Tibial nerve (tissue), 4 donors: Measurements from ENCODE around the gene TBL1XR1. TPM values are rescaled to one million over a fixed set of nuclear protein-coding genes. Genes with fewer than 3 reads are reported as not detected.
A peak's percentile ranks its signal among the peaks of the same experiment; 100 is the strongest.

Source experiments
- DNase-seq, 2 donors: peaks; one replicate each; pipeline ENCODE4 v3.0.0-alpha.2; 2019; ENCODE audit warnings: low spot score in 2 of 2
- H3K27ac ChIP-seq, 4 donors: fragments of 200-600 bp; sonication (generic) in 3 of 4; one replicate each; pipeline ENCODE4 v1.5.1; 2017 to 2019; ENCODE audit warnings: mild to moderate bottlenecking in 1 of 4
- H3K27me3 ChIP-seq, 2 donors: fragments of 200-600 bp; sonication (generic) in 1 of 2; one replicate each; pipeline versions ENCODE4 v1.5.1 to v1.6.0; 2017 to 2019
- H3K36me3 ChIP-seq, 3 donors: fragments of 200-600 bp; sonication (generic); one replicate each; pipeline ENCODE4 v1.5.1; 2018 to 2019
- H3K4me1 ChIP-seq, 4 donors: fragments of 200-600 bp; sonication (generic) in 3 of 4; one replicate each; pipeline ENCODE4 v1.5.1; 2017 to 2019
- H3K4me3 ChIP-seq, 4 donors: fragments of 200-600 bp; sonication (generic) in 3 of 4; one replicate each; pipeline ENCODE4 v1.5.1; 2017 to 2019; ENCODE audit warnings: mild to moderate bottlenecking in 1 of 4, moderate library complexity in 1 of 4
- H3K9me3 ChIP-seq, 4 donors: fragments of 200-600 bp; sonication (generic) in 3 of 4; one replicate each; pipeline ENCODE4 v1.5.1; 2017 to 2019
- CTCF ChIP-seq, 5 experiments: fragments of 200-600 bp in 3 of 5; fragments of 450-650 bp in 2 of 5; sonication (generic) in 3 of 5; IDR thresholded peaks; one replicate each; pipeline ENCODE4 v1.5.1; 2016 to 2019; ENCODE audit warnings: antibody characterized with exemption in 5 of 5, mild to moderate bottlenecking in 3 of 5, moderate library complexity in 2 of 5
- EP300 ChIP-seq, 2 donors: sonication (generic); formaldehyde crosslinking; IDR thresholded peaks; one replicate each; pipeline ENCODE4 v1.6.1; 2017; ENCODE audit warnings: antibody characterized with exemption in 2 of 2, mild to moderate bottlenecking in 1 of 2
- POLR2A ChIP-seq, 2 donors: fragments of 450-650 bp; IDR thresholded peaks; one replicate each; pipeline ENCODE4 v1.6.1; 2017; ENCODE audit warnings: antibody characterized with exemption in 2 of 2, mild to moderate bottlenecking in 2 of 2, moderate library complexity in 2 of 2
- WGBS, 2 donors: methylation state at CpG; one replicate each; pipeline ENCODE4 v1.1.5; 2018; 5-methylcytosine and 5-hydroxymethylcytosine counted together
- total RNA-seq, 4 donors: library from RNA; depleted of rRNA; stranded (reverse); fragments of >200 nt; gene quantifications; one replicate each; pipeline ENCODE4 v1.1.0, GENCODE V29; 2016

TBL1XR1 gene
- total RNA-seq, 4 donors from 2014 or later, result 57.1 to 66.3 (median 62.8) TPM

- Histone ChIP-seq H3K4me3 (no peak overlapping the region), H3K9me3 (peaks cover 0 to 31% (median 3%) of the 10 kb centered on the region in 4 donors), H3K27ac (no peak overlapping the region), H3K27me3 (no peaks in the 10 kb centered on the region), H3K4me1 (peaks cover 0 to 5% (median 0%) of the 10 kb centered on the region in 4 donors), H3K36me3 (peaks cover 0 to 28% (median 0%) of the 10 kb centered on the region in 3 donors)
- no peak for TF ChIP-seq CTCF (IDR thresholded peaks at IDR 0.05)
- TF ChIP-seq POLR2A (IDR thresholded peaks at IDR 0.05), result no peak
- TF ChIP-seq EP300 (IDR thresholded peaks at IDR 0.05), result no peak
- DNase-seq, result no peak
- WGBS, 2 donors, result 27 to 53% methylated on average over 1 of the region's 1 CpG
Observed at GRCh38 chr3:177096615-177097014, 100.7 kb downstream of the TBL1XR1 start.

GRCh38 chr3:177093966-177094365 lies 103.3 kb downstream of the TBL1XR1 start:
- Histone ChIP-seq H3K4me3 (no peak overlapping the region), H3K36me3 (peaks cover 0 to 34% (median 0%) of the 10 kb centered on the region in 3 donors), H3K27me3 (no peaks in the 10 kb centered on the region), H3K9me3 (peaks cover 0 to 35% (median 3%) of the 10 kb centered on the region in 4 donors), H3K27ac (no peak overlapping the region), H3K4me1 (peaks cover 0 to 13% (median 0%) of the 10 kb centered on the region in 4 donors)
- no peak for DNase-seq
- TF ChIP-seq EP300 (IDR thresholded peaks at IDR 0.05), result no peak
- no peak for TF ChIP-seq POLR2A (IDR thresholded peaks at IDR 0.05)
- no peak for TF ChIP-seq CTCF (IDR thresholded peaks at IDR 0.05)

GRCh38 chr3:177089901-177090300 lies 107.4 kb downstream of the TBL1XR1 start:
- Histone ChIP-seq H3K4me3 (no peak overlapping the region), H3K36me3 (peaks cover 0 to 26% (median 0%) of the 10 kb centered on the region in 3 donors), H3K27me3 (no peaks in the 10 kb centered on the region), H3K27ac (peak overlapping the region in 1 of 4 donors; percentile 19), H3K9me3 (peaks cover 0 to 28% (median 3%) of the 10 kb centered on the region in 4 donors), H3K4me1 (peaks cover 0 to 30% (median 4%) of the 10 kb centered on the region in 4 donors)
- no peak for TF ChIP-seq EP300 (IDR thresholded peaks at IDR 0.05)
- TF ChIP-seq CTCF (IDR thresholded peaks at IDR 0.05), result no peak
- TF ChIP-seq POLR2A (IDR thresholded peaks at IDR 0.05), result no peak
- DNase-seq, result no peak
- 16 to 17% methylated on average over 1 of the region's 1 CpG for WGBS, 2 donors

- WGBS, 2 donors, result 59 to 67% methylated on average over 3 of the region's 3 CpGs
- Histone ChIP-seq H3K27me3 (no peaks in the 10 kb centered on the region), H3K9me3 (peaks cover 0 to 20% (median 3%) of the 10 kb centered on the region in 4 donors), H3K4me1 (peaks cover 0 to 30% (median 4%) of the 10 kb centered on the region in 4 donors), H3K4me3 (no peak overlapping the region), H3K27ac (peak overlapping the region in 1 of 4 donors; percentile 19), H3K36me3 (peaks cover 0 to 20% (median 0%) of the 10 kb centered on the region in 3 donors)
- TF ChIP-seq EP300 (IDR thresholded peaks at IDR 0.05) (no peak), POLR2A (IDR thresholded peaks at IDR 0.05) (no peak), CTCF (IDR thresholded peaks at IDR 0.05) (no peak)
- no peak for DNase-seq
Observed at GRCh38 chr3:177089110-177089509, 108.2 kb downstream of the TBL1XR1 start.

DNA sequence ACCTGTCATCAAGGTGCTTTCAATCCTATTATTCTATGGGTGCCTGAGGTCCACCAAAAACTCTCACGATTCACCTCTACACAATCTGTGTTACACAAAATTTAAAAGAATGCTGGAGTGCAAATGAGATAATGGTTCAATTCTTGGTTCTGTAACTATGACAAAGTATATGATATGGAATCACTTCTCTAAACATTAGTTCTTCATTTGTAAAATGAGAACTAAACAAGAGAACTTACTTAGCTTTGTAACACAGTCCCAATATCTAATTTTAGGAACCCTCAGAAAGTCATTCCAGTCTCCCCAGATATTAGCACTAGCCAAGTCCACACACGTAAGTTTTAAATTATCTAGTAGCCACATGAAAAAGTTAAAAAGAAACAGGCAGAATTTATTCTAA lies 111.5 kb downstream of the TBL1XR1 start:
- Histone ChIP-seq H3K27ac (no peak overlapping the region), H3K4me1 (peaks cover 0 to 38% (median 4%) of the 10 kb centered on the region in 4 donors), H3K36me3 (peaks cover 0 to 4% (median 0%) of the 10 kb centered on the region in 3 donors), H3K9me3 (no peaks in the 10 kb centered on the region), H3K4me3 (no peak overlapping the region), H3K27me3 (no peaks in the 10 kb centered on the region)
- TF ChIP-seq CTCF (IDR thresholded peaks at IDR 0.05), result no peak
- TF ChIP-seq EP300 (IDR thresholded peaks at IDR 0.05), result no peak
- no peak for TF ChIP-seq POLR2A (IDR thresholded peaks at IDR 0.05)
- DNase-seq, result no peak
- WGBS, 2 donors, result 85 to 86% methylated on average over 2 of the region's 2 CpGs
